HepG2 (cell line): ENCODE data around the gene SFT2D1. TPM values are rescaled to one million over a fixed set of nuclear protein-coding genes. Genes with fewer than 3 reads are reported as not detected.
A peak's percentile ranks its signal among the peaks of the same experiment; 100 is the strongest.

Source experiments
- AHR ChIP-seq: IDR thresholded peaks from 2 replicates; pipeline ENCODE4 v1.6.1; 2018; ENCODE audit warnings: missing genetic modification reagents, missing compliant biosample characterization
- ESRRA ChIP-seq: sonication (generic); formaldehyde crosslinking; IDR thresholded peaks from 2 replicates; pipeline ENCODE4 v1.5.1; 2020; ENCODE audit warnings: mild to moderate bottlenecking, low read depth, missing genetic modification reagents
- GABPA ChIP-seq, 2 experiments: IDR thresholded peaks; 2 replicates each; pipeline ENCODE4 v1.6.1; 2011 to 2016; ENCODE audit warnings: low read depth in 2 of 2, low read length in 1 of 2, missing biosample characterization in 1 of 2, missing genetic modification characterization in 1 of 2
- KLF15 ChIP-seq: sonication (generic); formaldehyde crosslinking; IDR thresholded peaks from 2 replicates; pipeline ENCODE4 v1.8.1; 2023; ENCODE audit warnings: borderline replicate concordance, mild to moderate bottlenecking, inconsistent platforms, missing genetic modification reagents, mixed read lengths
- NKX3-1 ChIP-seq: sonication (generic); formaldehyde crosslinking; IDR thresholded peaks from 2 replicates; pipeline ENCODE4 v1.5.0; 2020; ENCODE audit warnings: missing genetic modification reagents
- PCBP2 ChIP-seq: fragments of 200-400 bp; formaldehyde crosslinking; optimal IDR thresholded peaks from 2 replicates; pipeline ENCODE3; 2018; ENCODE audit warnings: low read length, low read depth; ENCODE audit not compliant: poor library complexity, severe bottlenecking
- PPARG ChIP-seq: conservative IDR thresholded peaks from 2 replicates; pipeline ENCODE4 v1.6.1; 2016; ENCODE audit warnings: missing biosample characterization, missing genetic modification reagents
- RAD21 ChIP-seq: fragments of 450-650 bp; formaldehyde crosslinking; IDR thresholded peaks from 2 replicates; pipeline ENCODE4 v1.5.0; 2020; ENCODE audit warnings: mild to moderate bottlenecking
- TMF1 ChIP-seq: sonication (generic); formaldehyde crosslinking; IDR thresholded peaks from 2 replicates; pipeline ENCODE4 v1.8.1; 2022; ENCODE audit warnings: low read depth, missing genetic modification reagents
- ZFP62 ChIP-seq: sonication (generic); formaldehyde crosslinking; IDR thresholded peaks from 2 replicates; pipeline ENCODE4 v1.4.0; 2020; ENCODE audit warnings: missing genetic modification reagents
- ZKSCAN1 ChIP-seq: fragments of 150-350 bp; IDR thresholded peaks from 2 replicates; pipeline ENCODE4 v1.6.1; 2014; ENCODE audit warnings: low read length
- ZNF331 ChIP-seq: sonication (generic); formaldehyde crosslinking; IDR thresholded peaks from 2 replicates; pipeline ENCODE4 v1.4.0; 2020; ENCODE audit warnings: missing genetic modification reagents
- ZNF354B ChIP-seq: sonication (generic); formaldehyde crosslinking; IDR thresholded peaks from 2 replicates; pipeline ENCODE4 v1.8.0; 2022; ENCODE audit warnings: mild to moderate bottlenecking, missing genetic modification reagents
- ZNF530 ChIP-seq: sonication (generic); formaldehyde crosslinking; IDR thresholded peaks from 2 replicates; pipeline ENCODE4 v1.5.0; 2020; ENCODE audit warnings: low read depth, mild to moderate bottlenecking, missing genetic modification reagents
- polyA plus RNA-seq, 8 experiments: library from polyadenylated mRNA; depleted of rRNA in 3 of 8; stranded (reverse) in 7 of 8; unstranded in 1 of 8; fragments of >200 nt; fragmentation: Illumina TruSeq in 4 of 8; extraction: Trizol in 4 of 8; gene quantifications; 2 replicates each; pipeline versions ENCODE4 v1.2.1 to v1.2.3, GENCODE V29; 2011 to 2016; ENCODE audit warnings: low read depth in 4 of 8, missing spikeins in 1 of 8, mixed read lengths in 1 of 8; ENCODE audit not compliant: insufficient read depth in 1 of 8
- total RNA-seq, 5 experiments: library from RNA; depleted of rRNA; stranded (reverse); fragments of >200 nt; fragmentation: Illumina TruSeq; extraction: Trizol; gene quantifications; 2 replicates each; pipeline ENCODE4 v1.2.3, GENCODE V29; 2016; ENCODE audit warnings: low read depth in 1 of 5
- TF ChIP-seq, protein P1 (sequence below): sonication (generic); formaldehyde crosslinking; IDR thresholded peaks from 2 replicates; pipeline ENCODE4; 2020; ENCODE audit warnings: missing genetic modification reagents, mild to moderate bottlenecking, borderline replicate concordance
- TF ChIP-seq, protein P2 (sequence below): sonication (generic); formaldehyde crosslinking; IDR thresholded peaks from 2 replicates; pipeline ENCODE4 v1.4.0; 2020; ENCODE audit warnings: missing genetic modification reagents, borderline replicate concordance
- TF ChIP-seq, protein P3 (sequence below): sonication (generic); formaldehyde crosslinking; IDR thresholded peaks from 2 replicates; pipeline ENCODE4 v1.4.0; 2020; ENCODE audit warnings: missing genetic modification reagents
- TF ChIP-seq, protein P4 (sequence below): sonication (generic); formaldehyde crosslinking; IDR thresholded peaks from 2 replicates; pipeline ENCODE4 v1.5.1; 2020; ENCODE audit warnings: missing genetic modification reagents, mild to moderate bottlenecking, borderline replicate concordance

SFT2D1 gene
- total and polyA plus RNA-seq, 2 of the 13 experiments (the other 11 are each of a cell fraction or from before 2014, with no cell fraction given): 115 to 147 TPM

DNA sequence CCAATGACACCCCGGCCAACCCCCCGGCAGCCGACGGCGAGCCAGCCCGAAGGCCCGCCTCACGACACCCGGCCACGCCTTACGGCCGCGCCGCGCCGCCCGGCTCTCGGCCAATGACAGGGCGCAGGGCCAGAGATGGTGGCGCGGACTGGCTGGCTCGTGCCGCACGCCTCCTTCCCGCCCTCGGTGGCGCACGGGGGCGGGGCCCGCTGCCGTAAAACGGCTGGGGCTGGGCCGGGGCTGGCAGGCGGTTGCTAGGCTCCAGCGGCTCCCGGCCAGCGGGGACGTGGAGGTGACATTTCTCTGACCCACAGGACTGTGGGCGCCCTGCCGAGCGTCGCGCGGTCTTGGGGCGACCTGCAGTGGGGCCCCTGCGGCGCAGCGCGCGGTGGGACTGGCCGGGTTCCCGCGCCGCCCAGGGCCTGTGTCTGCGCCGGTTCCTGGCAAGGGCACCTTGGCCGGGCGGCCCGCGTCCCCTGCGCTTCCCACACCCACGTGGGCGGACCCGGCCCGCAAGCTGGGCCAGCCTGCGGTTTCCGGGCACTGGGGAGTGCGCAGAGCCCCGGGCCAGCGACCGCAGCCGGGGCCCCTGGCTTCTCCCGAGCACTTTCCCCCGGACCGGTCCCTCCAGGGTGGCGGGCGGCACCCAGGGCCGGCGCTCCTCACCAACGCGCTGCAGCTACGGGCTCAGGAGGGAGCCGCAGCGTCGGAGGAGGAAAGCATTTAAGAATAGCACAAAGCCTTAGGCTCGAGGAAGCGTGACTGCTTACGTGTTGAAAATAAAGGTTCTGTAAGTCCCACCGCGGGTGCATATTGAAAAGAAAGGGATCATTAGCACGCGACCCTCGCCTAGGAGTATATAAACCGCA lies 40.8 kb upstream of the SFT2D1 start, which contains the start of gene MPC1 (continued):
- TF ChIP-seq ZNF530 (CRISPR knock-in tag) (no peak), ESRRA (CRISPR knock-in tag) (peak; percentile 90; the same call in 1 of the 2 replicates), ZNF331 (CRISPR knock-in tag) (0 out of 2 replicates have a peak, but pooled peaks have one; percentile 38), ZFP62 (no peak), TMF1 (CRISPR knock-in tag) (peak; percentile 62), NKX3-1 (CRISPR knock-in tag) (peak; percentile 79), ZKSCAN1 (no peak), ZNF354B (CRISPR knock-in tag) (0 out of 2 replicates have a peak, but pooled peaks have one; percentile 56), GABPA (IDR thresholded peaks at IDR 0.05; ENCODE audit: low read depth, low read length) (no peak), GABPA (CRISPR knock-in tag; IDR thresholded peaks at IDR 0.05; ENCODE audit: low read depth) (no peak), KLF15 (CRISPR knock-in tag) (peak; percentile 21; the same call in 1 of the 2 replicates), AHR (CRISPR knock-in tag) (no peak; the same call in 1 of the 2 replicates), PPARG (no peak), RAD21 (peak; percentile 65), PCBP2 (no peak)
- TF ChIP-seq, protein P1, sequence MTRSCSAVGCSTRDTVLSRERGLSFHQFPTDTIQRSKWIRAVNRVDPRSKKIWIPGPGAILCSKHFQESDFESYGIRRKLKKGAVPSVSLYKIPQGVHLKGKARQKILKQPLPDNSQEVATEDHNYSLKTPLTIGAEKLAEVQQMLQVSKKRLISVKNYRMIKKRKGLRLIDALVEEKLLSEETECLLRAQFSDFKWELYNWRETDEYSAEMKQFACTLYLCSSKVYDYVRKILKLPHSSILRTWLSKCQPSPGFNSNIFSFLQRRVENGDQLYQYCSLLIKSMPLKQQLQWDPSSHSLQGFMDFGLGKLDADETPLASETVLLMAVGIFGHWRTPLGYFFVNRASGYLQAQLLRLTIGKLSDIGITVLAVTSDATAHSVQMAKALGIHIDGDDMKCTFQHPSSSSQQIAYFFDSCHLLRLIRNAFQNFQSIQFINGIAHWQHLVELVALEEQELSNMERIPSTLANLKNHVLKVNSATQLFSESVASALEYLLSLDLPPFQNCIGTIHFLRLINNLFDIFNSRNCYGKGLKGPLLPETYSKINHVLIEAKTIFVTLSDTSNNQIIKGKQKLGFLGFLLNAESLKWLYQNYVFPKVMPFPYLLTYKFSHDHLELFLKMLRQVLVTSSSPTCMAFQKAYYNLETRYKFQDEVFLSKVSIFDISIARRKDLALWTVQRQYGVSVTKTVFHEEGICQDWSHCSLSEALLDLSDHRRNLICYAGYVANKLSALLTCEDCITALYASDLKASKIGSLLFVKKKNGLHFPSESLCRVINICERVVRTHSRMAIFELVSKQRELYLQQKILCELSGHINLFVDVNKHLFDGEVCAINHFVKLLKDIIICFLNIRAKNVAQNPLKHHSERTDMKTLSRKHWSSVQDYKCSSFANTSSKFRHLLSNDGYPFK (CRISPR knock-in tag): peak; percentile 54; the same call in 1 of the 2 replicates
- TF ChIP-seq, protein P2, sequence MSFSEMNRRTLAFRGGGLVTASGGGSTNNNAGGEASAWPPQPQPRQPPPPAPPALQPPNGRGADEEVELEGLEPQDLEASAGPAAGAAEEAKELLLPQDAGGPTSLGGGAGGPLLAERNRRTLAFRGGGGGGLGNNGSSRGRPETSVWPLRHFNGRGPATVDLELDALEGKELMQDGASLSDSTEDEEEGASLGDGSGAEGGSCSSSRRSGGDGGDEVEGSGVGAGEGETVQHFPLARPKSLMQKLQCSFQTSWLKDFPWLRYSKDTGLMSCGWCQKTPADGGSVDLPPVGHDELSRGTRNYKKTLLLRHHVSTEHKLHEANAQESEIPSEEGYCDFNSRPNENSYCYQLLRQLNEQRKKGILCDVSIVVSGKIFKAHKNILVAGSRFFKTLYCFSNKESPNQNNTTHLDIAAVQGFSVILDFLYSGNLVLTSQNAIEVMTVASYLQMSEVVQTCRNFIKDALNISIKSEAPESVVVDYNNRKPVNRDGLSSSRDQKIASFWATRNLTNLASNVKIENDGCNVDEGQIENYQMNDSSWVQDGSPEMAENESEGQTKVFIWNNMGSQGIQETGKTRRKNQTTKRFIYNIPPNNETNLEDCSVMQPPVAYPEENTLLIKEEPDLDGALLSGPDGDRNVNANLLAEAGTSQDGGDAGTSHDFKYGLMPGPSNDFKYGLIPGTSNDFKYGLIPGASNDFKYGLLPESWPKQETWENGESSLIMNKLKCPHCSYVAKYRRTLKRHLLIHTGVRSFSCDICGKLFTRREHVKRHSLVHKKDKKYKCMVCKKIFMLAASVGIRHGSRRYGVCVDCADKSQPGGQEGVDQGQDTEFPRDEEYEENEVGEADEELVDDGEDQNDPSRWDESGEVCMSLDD: peak; percentile 86; the same call in 1 of the 2 replicates
- TF ChIP-seq, protein P3, sequence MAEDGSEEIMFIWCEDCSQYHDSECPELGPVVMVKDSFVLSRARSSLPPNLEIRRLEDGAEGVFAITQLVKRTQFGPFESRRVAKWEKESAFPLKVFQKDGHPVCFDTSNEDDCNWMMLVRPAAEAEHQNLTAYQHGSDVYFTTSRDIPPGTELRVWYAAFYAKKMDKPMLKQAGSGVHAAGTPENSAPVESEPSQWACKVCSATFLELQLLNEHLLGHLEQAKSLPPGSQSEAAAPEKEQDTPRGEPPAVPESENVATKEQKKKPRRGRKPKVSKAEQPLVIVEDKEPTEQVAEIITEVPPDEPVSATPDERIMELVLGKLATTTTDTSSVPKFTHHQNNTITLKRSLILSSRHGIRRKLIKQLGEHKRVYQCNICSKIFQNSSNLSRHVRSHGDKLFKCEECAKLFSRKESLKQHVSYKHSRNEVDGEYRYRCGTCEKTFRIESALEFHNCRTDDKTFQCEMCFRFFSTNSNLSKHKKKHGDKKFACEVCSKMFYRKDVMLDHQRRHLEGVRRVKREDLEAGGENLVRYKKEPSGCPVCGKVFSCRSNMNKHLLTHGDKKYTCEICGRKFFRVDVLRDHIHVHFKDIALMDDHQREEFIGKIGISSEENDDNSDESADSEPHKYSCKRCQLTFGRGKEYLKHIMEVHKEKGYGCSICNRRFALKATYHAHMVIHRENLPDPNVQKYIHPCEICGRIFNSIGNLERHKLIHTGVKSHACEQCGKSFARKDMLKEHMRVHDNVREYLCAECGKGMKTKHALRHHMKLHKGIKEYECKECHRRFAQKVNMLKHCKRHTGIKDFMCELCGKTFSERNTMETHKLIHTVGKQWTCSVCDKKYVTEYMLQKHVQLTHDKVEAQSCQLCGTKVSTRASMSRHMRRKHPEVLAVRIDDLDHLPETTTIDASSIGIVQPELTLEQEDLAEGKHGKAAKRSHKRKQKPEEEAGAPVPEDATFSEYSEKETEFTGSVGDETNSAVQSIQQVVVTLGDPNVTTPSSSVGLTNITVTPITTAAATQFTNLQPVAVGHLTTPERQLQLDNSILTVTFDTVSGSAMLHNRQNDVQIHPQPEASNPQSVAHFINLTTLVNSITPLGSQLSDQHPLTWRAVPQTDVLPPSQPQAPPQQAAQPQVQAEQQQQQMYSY (CRISPR knock-in tag): peak; percentile 52; the same call in 1 of the 2 replicates
- TF ChIP-seq, protein P4, sequence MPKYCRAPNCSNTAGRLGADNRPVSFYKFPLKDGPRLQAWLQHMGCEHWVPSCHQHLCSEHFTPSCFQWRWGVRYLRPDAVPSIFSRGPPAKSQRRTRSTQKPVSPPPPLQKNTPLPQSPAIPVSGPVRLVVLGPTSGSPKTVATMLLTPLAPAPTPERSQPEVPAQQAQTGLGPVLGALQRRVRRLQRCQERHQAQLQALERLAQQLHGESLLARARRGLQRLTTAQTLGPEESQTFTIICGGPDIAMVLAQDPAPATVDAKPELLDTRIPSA (CRISPR knock-in tag): no peak
